Prostate gland (tissue), 2 donors: ENCODE measurements around the gene NINJ2.

Experiments used
- POLR2A ChIP-seq: fragments of 450-650 bp; IDR thresholded peaks from one replicate; pipeline ENCODE4 v1.6.1; 2016; ENCODE audit warnings: antibody characterized with exemption, mild to moderate bottlenecking
- POLR2AphosphoS5 ChIP-seq: sonication (generic); formaldehyde crosslinking; IDR thresholded peaks from one replicate; pipeline ENCODE4 v1.6.1; 2017; ENCODE audit warnings: antibody characterized with exemption
- TF ChIP-seq, protein P1 (sequence below), 4 experiments: fragments of 200-600 bp in 2 of 4; fragments of 450-650 bp in 2 of 4; sonication (generic) in 2 of 4; IDR thresholded peaks; 1 replicate in 3 of 4; 2 replicates in 1 of 4; pipeline ENCODE4 v1.5.1; 2016 to 2019; ENCODE audit warnings: antibody characterized with exemption in 4 of 4, mild to moderate bottlenecking in 2 of 4, moderate library complexity in 2 of 4

DNA sequence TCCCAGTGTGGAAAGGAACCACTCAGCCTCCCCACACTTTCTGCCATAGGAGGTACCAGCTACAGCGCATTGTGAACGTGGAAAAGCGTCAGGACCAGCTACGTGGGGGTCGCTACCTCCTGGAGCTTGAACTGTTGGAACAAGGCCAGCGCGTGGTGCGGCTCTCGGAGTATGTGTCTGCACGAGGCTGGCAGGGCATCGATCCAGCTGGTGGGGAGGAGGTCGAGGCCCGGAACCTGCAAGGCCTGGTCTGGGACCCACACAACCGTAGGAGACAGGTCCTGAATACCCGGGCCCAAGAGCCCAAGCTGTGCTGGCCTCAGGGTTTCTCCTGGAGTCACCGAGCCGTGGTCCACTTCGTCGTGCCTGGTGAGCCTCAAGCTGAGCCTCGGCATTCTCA lies 106.7 kb downstream of the NINJ2 start:
- no peak for TF ChIP-seq POLR2AphosphoS5
- TF ChIP-seq, protein P1, sequence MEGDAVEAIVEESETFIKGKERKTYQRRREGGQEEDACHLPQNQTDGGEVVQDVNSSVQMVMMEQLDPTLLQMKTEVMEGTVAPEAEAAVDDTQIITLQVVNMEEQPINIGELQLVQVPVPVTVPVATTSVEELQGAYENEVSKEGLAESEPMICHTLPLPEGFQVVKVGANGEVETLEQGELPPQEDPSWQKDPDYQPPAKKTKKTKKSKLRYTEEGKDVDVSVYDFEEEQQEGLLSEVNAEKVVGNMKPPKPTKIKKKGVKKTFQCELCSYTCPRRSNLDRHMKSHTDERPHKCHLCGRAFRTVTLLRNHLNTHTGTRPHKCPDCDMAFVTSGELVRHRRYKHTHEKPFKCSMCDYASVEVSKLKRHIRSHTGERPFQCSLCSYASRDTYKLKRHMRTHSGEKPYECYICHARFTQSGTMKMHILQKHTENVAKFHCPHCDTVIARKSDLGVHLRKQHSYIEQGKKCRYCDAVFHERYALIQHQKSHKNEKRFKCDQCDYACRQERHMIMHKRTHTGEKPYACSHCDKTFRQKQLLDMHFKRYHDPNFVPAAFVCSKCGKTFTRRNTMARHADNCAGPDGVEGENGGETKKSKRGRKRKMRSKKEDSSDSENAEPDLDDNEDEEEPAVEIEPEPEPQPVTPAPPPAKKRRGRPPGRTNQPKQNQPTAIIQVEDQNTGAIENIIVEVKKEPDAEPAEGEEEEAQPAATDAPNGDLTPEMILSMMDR (IDR thresholded peaks at IDR 0.05), result no peak
- TF ChIP-seq POLR2A, result no peak
